Neural progenitor cell (in vitro differentiated cells): ENCODE results near the gene PTCH1.

Experiments used
- EZH2 ChIP-seq: fragments of 200-600 bp; sonication (generic); IDR thresholded peaks from 2 replicates; pipeline ENCODE4 v1.6.1; 2017; ENCODE audit warnings: antibody characterized with exemption, mild to moderate bottlenecking, moderate library complexity
- EZH2phosphoT487 ChIP-seq: fragments of 200-600 bp; sonication (generic); IDR thresholded peaks from 2 replicates; pipeline ENCODE4 v1.6.1; 2017; ENCODE audit warnings: antibody characterized with exemption
- TF ChIP-seq, protein P1 (sequence below): fragments of 200-600 bp; sonication (generic); IDR thresholded peaks from 2 replicates; pipeline ENCODE4 v1.5.1; 2017; ENCODE audit warnings: antibody characterized with exemption, mild to moderate bottlenecking

DNA sequence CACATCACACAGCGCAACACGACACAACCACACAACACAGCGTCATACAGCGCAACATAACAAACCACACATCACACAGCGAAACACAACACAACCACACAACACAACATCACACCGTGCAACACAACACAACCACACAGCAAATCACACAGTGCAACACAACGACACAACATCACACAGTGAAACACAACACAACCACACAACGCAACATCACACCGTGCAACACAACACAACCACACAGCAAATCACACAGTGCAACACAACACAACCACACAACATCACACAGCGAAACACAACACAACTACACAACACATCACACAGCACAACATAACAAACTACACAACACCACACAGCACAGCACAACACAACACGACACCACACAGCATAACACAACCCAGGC lies 40.4 kb upstream of the PTCH1 start:
- no peak for TF ChIP-seq EZH2phosphoT487
- no peak for TF ChIP-seq EZH2
- TF ChIP-seq, protein P1, sequence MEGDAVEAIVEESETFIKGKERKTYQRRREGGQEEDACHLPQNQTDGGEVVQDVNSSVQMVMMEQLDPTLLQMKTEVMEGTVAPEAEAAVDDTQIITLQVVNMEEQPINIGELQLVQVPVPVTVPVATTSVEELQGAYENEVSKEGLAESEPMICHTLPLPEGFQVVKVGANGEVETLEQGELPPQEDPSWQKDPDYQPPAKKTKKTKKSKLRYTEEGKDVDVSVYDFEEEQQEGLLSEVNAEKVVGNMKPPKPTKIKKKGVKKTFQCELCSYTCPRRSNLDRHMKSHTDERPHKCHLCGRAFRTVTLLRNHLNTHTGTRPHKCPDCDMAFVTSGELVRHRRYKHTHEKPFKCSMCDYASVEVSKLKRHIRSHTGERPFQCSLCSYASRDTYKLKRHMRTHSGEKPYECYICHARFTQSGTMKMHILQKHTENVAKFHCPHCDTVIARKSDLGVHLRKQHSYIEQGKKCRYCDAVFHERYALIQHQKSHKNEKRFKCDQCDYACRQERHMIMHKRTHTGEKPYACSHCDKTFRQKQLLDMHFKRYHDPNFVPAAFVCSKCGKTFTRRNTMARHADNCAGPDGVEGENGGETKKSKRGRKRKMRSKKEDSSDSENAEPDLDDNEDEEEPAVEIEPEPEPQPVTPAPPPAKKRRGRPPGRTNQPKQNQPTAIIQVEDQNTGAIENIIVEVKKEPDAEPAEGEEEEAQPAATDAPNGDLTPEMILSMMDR, result no peak
